Neuronal stem cell (in vitro differentiated cells): ENCODE measurements around the gene TCP1.
A peak's percentile ranks its signal among the peaks of the same experiment; 100 is the strongest.
"Not testable (repeated sequence)": the region's sequence is repeated elsewhere in the genome, so short reads cannot be mapped to it uniquely, and the experiment has no call there.

Source experiments
- DNase-seq: peaks from one replicate; pipeline ENCODE4 v3.0.0-alpha.2; 2013; ENCODE audit warnings: low spot score
- H2AFZ ChIP-seq: one replicate; pipeline ENCODE4 v1.6.1; 2013; ENCODE audit warnings: mild to moderate bottlenecking, low read length, inconsistent platforms
- H2AK5ac ChIP-seq: 2 replicates; pipeline ENCODE4 v1.6.1; 2013; ENCODE audit warnings: low read depth, mild to moderate bottlenecking, inconsistent platforms, low read length, moderate library complexity, mixed read lengths
- H2BK120ac ChIP-seq: 2 replicates; pipeline ENCODE4 v1.6.1; 2013; ENCODE audit warnings: low read depth, mild to moderate bottlenecking, inconsistent platforms, low read length, moderate library complexity, mixed read lengths
- H2BK12ac ChIP-seq: one replicate; pipeline ENCODE4 v1.6.1; 2013; ENCODE audit warnings: low read length, inconsistent platforms
- H2BK15ac ChIP-seq: 2 replicates; pipeline ENCODE4 v1.6.1; 2013; ENCODE audit warnings: mild to moderate bottlenecking, low read length, inconsistent platforms, mixed read lengths
- H2BK5ac ChIP-seq: one replicate; pipeline ENCODE4 v1.6.1; 2013; ENCODE audit warnings: inconsistent platforms, mild to moderate bottlenecking, low read length, moderate library complexity
- H3K14ac ChIP-seq: one replicate; pipeline ENCODE4 v1.6.1; 2013; ENCODE audit warnings: low read length, inconsistent platforms
- H3K18ac ChIP-seq: 2 replicates; pipeline ENCODE4 v1.6.1; 2013; ENCODE audit warnings: low read length, inconsistent platforms
- H3K23ac ChIP-seq: 2 replicates; pipeline ENCODE4 v1.6.1; 2013; ENCODE audit warnings: low read depth, mild to moderate bottlenecking, mixed read lengths, low read length, inconsistent platforms; ENCODE audit not compliant: poor library complexity
- H3K27ac ChIP-seq: replicated peaks from 3 replicates; pipeline ENCODE4 v1.5.1; 2013; ENCODE audit warnings: low read length, inconsistent platforms
- H3K27me3 ChIP-seq, 3 experiments: 2 replicates each; pipeline ENCODE4 v1.6.1; 2013; ENCODE audit warnings: low read length in 3 of 3, mild to moderate bottlenecking in 2 of 3, inconsistent platforms in 1 of 3, low read depth in 1 of 3, mixed read lengths in 1 of 3, moderate library complexity in 1 of 3; ENCODE audit not compliant: control insufficient read depth in 3 of 3, insufficient read depth in 3 of 3
- H3K36me3 ChIP-seq, 2 donors: replicated peaks in 1 of 2; 2 replicates each; pipeline ENCODE4 v1.6.1; 2013; ENCODE audit warnings: low read length in 2 of 2; ENCODE audit not compliant: control insufficient read depth in 2 of 2, insufficient read depth in 2 of 2
- H3K4ac ChIP-seq: 2 replicates; pipeline ENCODE4 v1.6.1; 2013; ENCODE audit warnings: inconsistent platforms, mild to moderate bottlenecking, low read length, moderate library complexity
- H3K4me1 ChIP-seq, 2 donors: 1 replicate in 1 of 2; 2 replicates in 1 of 2; pipeline ENCODE4 v1.6.1; 2013; ENCODE audit warnings: low read length in 2 of 2, low read depth in 1 of 2; ENCODE audit not compliant: control insufficient read depth in 2 of 2, insufficient read depth in 1 of 2
- H3K4me2 ChIP-seq: one replicate; pipeline ENCODE4 v1.6.1; 2013; ENCODE audit warnings: mild to moderate bottlenecking, low read length, inconsistent platforms; ENCODE audit not compliant: insufficient read depth, poor library complexity, severe bottlenecking
- H3K4me3 ChIP-seq, 2 donors: 2 replicates each; pipeline ENCODE4 v1.5.1; 2013; ENCODE audit warnings: low read length in 2 of 2, mild to moderate bottlenecking in 2 of 2, inconsistent platforms in 1 of 2, moderate library complexity in 1 of 2
- H3K79me1 ChIP-seq: one replicate; pipeline ENCODE4 v1.6.1; 2013; ENCODE audit warnings: low read depth, mild to moderate bottlenecking, inconsistent platforms, low read length, moderate library complexity
- H3K9ac ChIP-seq: one replicate; pipeline ENCODE4 v1.6.1; 2013; ENCODE audit warnings: mild to moderate bottlenecking, low read depth, low read length, inconsistent platforms; ENCODE audit not compliant: poor library complexity
- H3K9me3 ChIP-seq, 2 donors: replicated peaks in 1 of 2; 2 replicates each; pipeline versions ENCODE3 to v1.6.1; 2013; ENCODE audit warnings: low read length in 2 of 2, mild to moderate bottlenecking in 2 of 2, inconsistent platforms in 1 of 2, low read depth in 1 of 2, mixed read lengths in 1 of 2, moderate library complexity in 1 of 2; ENCODE audit not compliant: control insufficient read depth in 2 of 2, insufficient read depth in 1 of 2
- H4K8ac ChIP-seq: one replicate; pipeline ENCODE4 v1.6.1; 2013; ENCODE audit warnings: low read depth, mild to moderate bottlenecking, inconsistent platforms, low read length, moderate library complexity
- H4K91ac ChIP-seq: one replicate; pipeline ENCODE4 v1.6.1; 2013; ENCODE audit warnings: low read length, low read depth, mild to moderate bottlenecking, inconsistent platforms; ENCODE audit not compliant: poor library complexity
- WGBS, 2 donors: extraction: QIAGEN DNeasy Blood & Tissue Kit; methylation state at CpG; one replicate each; pipeline ENCODE4 v1.1.7; 2013; ENCODE audit warnings: missing lambda C conversion rate in 2 of 2, mixed read lengths in 1 of 2; ENCODE audit not compliant: insufficient read length in 2 of 2, insufficient replicate concordance in 1 of 2; ENCODE audit errors: extremely low coverage in 2 of 2; 5-methylcytosine and 5-hydroxymethylcytosine counted together

TCP1 gene

DNA sequence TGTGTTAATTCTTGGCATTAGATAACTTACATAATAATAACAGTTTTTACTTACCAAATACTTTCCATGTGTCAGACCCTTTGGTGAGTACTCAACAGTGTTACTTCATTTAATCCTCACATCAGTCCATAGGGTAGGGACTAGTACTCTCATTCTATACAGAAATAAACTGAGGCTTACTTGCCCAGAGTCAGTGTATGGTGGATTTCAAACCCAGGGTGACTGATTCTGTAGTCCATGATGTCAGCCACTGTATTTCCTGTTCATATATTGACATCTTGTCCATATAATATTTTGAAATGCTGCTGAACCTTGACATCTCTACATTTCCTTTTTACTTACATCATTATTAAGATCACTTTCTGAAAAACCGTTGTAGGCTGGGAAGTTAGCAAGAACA, 8.2 kb upstream of the TCP1 start:
- H3K27ac ChIP-seq: no peak overlapping the region
- no peak overlapping the region for H3K4me3 ChIP-seq
- no peaks in the 10 kb centered on the region for H3K4me1 ChIP-seq
- H3K36me3 ChIP-seq: peaks cover 16 to 67% of the 10 kb centered on the region in 2 donors
- H3K9ac ChIP-seq: no peak overlapping the region
- H2AFZ ChIP-seq: no peak overlapping the region
- no CpG with 5 or more reads among the region's 1 CpG for WGBS, 2 donors
- H3K14ac ChIP-seq: no peak overlapping the region
- H2BK12ac ChIP-seq: no peak overlapping the region
- H2BK120ac ChIP-seq: no peak overlapping the region
- H2BK5ac ChIP-seq: no peak overlapping the region
- H2AK5ac ChIP-seq: no peak overlapping the region
- H3K23ac ChIP-seq: no peak overlapping the region
- H2BK15ac ChIP-seq: no peak overlapping the region
- no peak overlapping the region for H3K18ac ChIP-seq
- H3K79me1 ChIP-seq: peaks cover 1% of the 10 kb centered on the region
- H3K9me3 ChIP-seq: no peaks in the 10 kb centered on the region
- DNase-seq: no peak
- no peaks in the 10 kb centered on the region for H3K27me3 ChIP-seq
- no peak overlapping the region for H4K8ac ChIP-seq
- no peak overlapping the region for H3K4me2 ChIP-seq
- H4K91ac ChIP-seq: no peak overlapping the region
- H3K4ac ChIP-seq: no peak overlapping the region

DNA sequence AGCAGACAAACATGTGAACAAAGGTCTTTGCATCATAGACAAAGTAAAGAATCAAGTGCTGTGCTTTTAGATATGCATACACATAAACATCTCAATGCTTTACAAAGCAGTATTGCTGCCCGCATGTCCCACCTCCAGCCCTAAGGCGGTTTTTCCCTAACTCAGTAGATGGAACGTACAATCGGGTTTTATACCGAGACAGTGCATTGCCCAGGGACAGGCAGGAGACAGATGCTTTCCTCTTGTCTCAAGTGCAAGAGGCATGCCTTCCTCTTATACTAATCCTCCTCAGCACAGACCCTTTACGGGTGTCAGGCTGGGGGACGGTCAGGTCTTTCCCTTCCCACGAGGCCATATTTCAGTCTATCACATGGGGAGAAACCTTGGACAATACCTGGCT, 5.6 kb upstream of the TCP1 start:
- not testable (repeated sequence) for H2AFZ ChIP-seq, H3K27ac ChIP-seq

DNA sequence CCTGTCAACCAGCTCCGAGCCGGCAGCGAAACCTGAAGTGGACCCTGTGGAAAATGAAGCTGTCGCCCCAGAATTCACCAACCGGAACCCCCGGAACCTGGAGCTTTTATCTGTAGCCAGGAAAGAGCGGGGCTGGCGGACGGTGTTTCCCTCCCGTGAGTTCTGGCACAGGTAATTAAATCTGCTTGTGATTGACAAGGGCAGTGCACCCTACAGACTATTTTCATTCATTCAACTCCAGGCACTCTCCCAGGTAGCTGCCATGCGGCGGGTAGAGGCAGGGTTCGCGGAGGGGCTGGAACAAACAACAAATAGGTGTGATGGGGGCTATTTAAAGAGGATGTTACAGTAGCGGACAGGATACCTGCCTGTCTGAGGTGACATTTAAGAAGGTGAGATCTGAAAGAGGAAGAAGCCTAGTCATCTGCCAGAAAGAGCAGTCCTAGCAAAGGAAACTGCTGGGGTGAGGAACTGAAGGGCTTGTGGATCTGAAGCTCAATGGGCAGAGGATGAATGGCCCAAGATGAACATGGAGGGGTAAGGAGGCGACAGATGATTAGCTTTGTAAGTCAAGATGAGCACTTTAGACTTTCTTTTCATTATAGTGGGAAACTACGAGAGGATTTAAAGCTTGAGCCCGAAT, 1.7 kb upstream of the TCP1 start:
- no peak overlapping the region for H4K8ac ChIP-seq
- H2BK15ac ChIP-seq: no peak overlapping the region
- H3K9ac ChIP-seq: peak overlapping the region; percentile 33
- H2BK12ac ChIP-seq: no peak overlapping the region
- peaks cover 10% of the 10 kb centered on the region for H3K79me1 ChIP-seq
- no peak for DNase-seq
- H3K36me3 ChIP-seq: peaks cover 5 to 69% of the 10 kb centered on the region in 2 donors
- peak overlapping the region; percentile 91 for H2AFZ ChIP-seq
- peak overlapping the region; percentile 89 to 100 for H3K4me3 ChIP-seq
- H2BK120ac ChIP-seq: no peak overlapping the region
- WGBS, 2 donors: no CpG with 5 or more reads among the region's 18 CpGs
- H2AK5ac ChIP-seq: no peak overlapping the region
- H3K27me3 ChIP-seq: no peaks in the 10 kb centered on the region
- no peak overlapping the region for H3K4ac ChIP-seq
- H3K23ac ChIP-seq: no peak overlapping the region
- no peak overlapping the region for H3K18ac ChIP-seq
- peaks cover 6 to 15% of the 10 kb centered on the region in 2 donors for H3K4me1 ChIP-seq
- H4K91ac ChIP-seq: no peak overlapping the region
- peak overlapping the region; percentile 51 for H3K4me2 ChIP-seq
- no peak overlapping the region for H2BK5ac ChIP-seq
- no peak overlapping the region for H3K27ac ChIP-seq
- no peaks in the 10 kb centered on the region for H3K9me3 ChIP-seq
- no peak overlapping the region for H3K14ac ChIP-seq

More for the DNA sequence above, 5.6 kb upstream of the TCP1 start:
- not testable (repeated sequence) for DNase-seq, H3K18ac ChIP-seq, H3K4me3 ChIP-seq, H3K9me3 ChIP-seq, H2BK15ac ChIP-seq, H3K14ac ChIP-seq, H3K4me1 ChIP-seq, H2BK120ac ChIP-seq, H4K8ac ChIP-seq, H3K79me1 ChIP-seq, H2AK5ac ChIP-seq, H2BK5ac ChIP-seq, H2BK12ac ChIP-seq, H3K23ac ChIP-seq, H3K9ac ChIP-seq, H4K91ac ChIP-seq, H3K27me3 ChIP-seq, H3K4ac ChIP-seq, H3K4me2 ChIP-seq
- WGBS, 2 donors: no CpG with 5 or more reads among the region's 8 CpGs
- H3K36me3 ChIP-seq: peaks cover 17 to 83% of the 10 kb centered on the region in 2 donors

DNA sequence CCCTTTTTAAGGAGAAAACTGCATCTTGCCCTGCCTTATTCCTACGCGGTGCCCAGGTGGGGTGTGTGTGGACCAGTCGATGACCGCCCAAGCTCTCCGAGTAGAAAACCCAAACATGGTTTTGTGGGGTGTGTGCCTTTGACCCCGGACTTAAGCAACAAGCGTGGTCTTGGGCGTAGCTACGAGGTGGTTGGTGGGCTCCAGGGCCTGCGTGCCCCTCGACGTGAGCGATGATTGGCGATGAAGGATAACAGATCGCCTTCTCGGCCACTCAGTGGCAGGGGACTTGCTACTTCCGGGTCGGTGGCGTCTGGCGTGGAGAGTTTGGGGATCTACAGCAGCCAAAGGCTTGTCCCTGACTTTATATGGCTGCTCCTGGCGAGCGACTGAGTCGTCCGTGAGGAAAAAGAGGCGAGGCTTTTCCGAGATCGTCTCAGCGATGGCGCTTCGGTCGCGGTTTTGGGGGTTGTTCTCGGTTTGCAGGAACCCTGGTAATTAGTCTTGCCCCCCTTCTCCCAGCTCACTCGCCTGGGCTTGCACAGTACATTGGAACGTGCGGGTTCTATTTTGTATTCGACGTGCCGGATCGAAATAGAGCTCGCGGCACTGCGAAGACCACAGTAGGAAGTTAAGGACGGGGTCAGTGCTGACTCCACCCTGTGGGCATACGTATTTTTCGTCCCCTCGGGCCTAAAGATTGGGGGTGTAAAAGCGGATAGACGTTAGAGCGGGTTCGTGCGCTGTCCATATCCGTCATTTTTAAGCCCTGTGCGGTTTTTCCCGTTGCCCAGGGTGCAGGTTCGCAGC, 950 bp upstream of the TCP1 start, which contains the start of gene MRPL18:
MRPL18 (plus strand) TSS at position 319 of the 807 bp plus-strand sequence; CDS start at position 440, 121 bp downstream.
- H2AK5ac ChIP-seq: peak within 1 kb of the TSS; percentile 99
- H3K36me3 ChIP-seq: peaks cover 6 to 71% of the 10 kb centered on the region in 2 donors
- peak within 1 kb of the TSS; percentile 89 for H2BK15ac ChIP-seq
- H3K79me1 ChIP-seq: peaks cover 10% of the 10 kb centered on the region
- H3K4me2 ChIP-seq: peak within 1 kb of the TSS; percentile 77
- H4K91ac ChIP-seq: peak within 1 kb of the TSS; percentile 24
- DNase-seq: peak; percentile 92
- no peaks in the 10 kb centered on the region for H3K9me3 ChIP-seq
- H3K27me3 ChIP-seq: no peaks in the 10 kb centered on the region
- H2AFZ ChIP-seq: peak within 1 kb of the TSS; percentile 91
- H3K14ac ChIP-seq: peak within 1 kb of the TSS; percentile 94
- peak within 1 kb of the TSS; percentile 99 for H3K23ac ChIP-seq
- no peak within 1 kb of the TSS for H4K8ac ChIP-seq
- H3K4me1 ChIP-seq: peaks cover 6 to 15% of the 10 kb centered on the region in 2 donors
- H2BK12ac ChIP-seq: no peak within 1 kb of the TSS
- H3K27ac ChIP-seq: peak within 1 kb of the TSS; percentile 86
- peak within 1 kb of the TSS; percentile 99 for H3K18ac ChIP-seq
- H3K9ac ChIP-seq: peak within 1 kb of the TSS; percentile 100
- H2BK5ac ChIP-seq: peak within 1 kb of the TSS; percentile 98
- H2BK120ac ChIP-seq: no peak within 1 kb of the TSS
- H3K4me3 ChIP-seq: peak within 1 kb of the TSS; percentile 89 to 100
- peak within 1 kb of the TSS; percentile 89 for H3K4ac ChIP-seq
- WGBS, 2 donors: no CpG with 5 or more reads among the region's 56 CpGs
